Panc1 (cell line): ENCODE results near the gene PTP4A2. TPM values are rescaled to one million over a fixed set of nuclear protein-coding genes. Genes with fewer than 3 reads are reported as not detected.

ENCODE experiments used
- ATAC-seq: fragments of 200-7000 bp; cut with Tn5 transposase; 2 replicates; pipeline ENCODE4 v1.9.1; 2020; ENCODE audit warnings: mild to moderate bottlenecking, moderate library complexity
- BruUV-seq: library from RNA; stranded (reverse); fragments of 400-500 nt; replicated peaks from 2 replicates; lab custom pipeline; 2021; lab: Mats Ljungman, UMichigan
- CTCF ChIA-PET: fragments of 300-600 bp; sonication (Branson Sonifier 250); formaldehyde crosslinking; loops from one replicate; lab custom pipeline; 2022; ENCODE audit warnings: antibody characterized with exemption; lab: Charles Lee
- POLR2A ChIA-PET: fragments of 300-600 bp; sonication (Branson Sonifier 250); formaldehyde crosslinking; loops from one replicate; lab custom pipeline; 2022; ENCODE audit warnings: antibody characterized with exemption; lab: Charles Lee
- DNase-seq: peaks from one replicate; pipeline ENCODE4 v3.0.0-alpha.2; 2010; ENCODE audit warnings: low read depth, low spot score
- H3K27ac ChIP-seq: 2 replicates; pipeline ENCODE4 v1.5.1; 2011; ENCODE audit warnings: mild to moderate bottlenecking, low read length, inconsistent platforms
- H3K27me3 ChIP-seq: fragments of 200-500 bp; sonication (Bioruptor generic); 2 replicates; pipeline ENCODE4 v1.6.0; 2014; ENCODE audit warnings: low read length, inconsistent platforms; ENCODE audit not compliant: control insufficient read depth, insufficient read depth
- H3K36me3 ChIP-seq: fragments of 200-500 bp; sonication (Bioruptor generic); 2 replicates; pipeline ENCODE4 v1.5.1; 2014; ENCODE audit warnings: inconsistent platforms, mild to moderate bottlenecking, low read length, moderate library complexity; ENCODE audit not compliant: control insufficient read depth, insufficient read depth
- H3K4me1 ChIP-seq: 2 replicates; pipeline ENCODE4 v1.5.1; 2011; ENCODE audit warnings: inconsistent platforms, mild to moderate bottlenecking, low read length, moderate library complexity; ENCODE audit not compliant: control insufficient read depth, insufficient read depth
- H3K4me3 ChIP-seq, 2 experiments: 2 replicates each; pipeline ENCODE4 v1.5.1; 2011 to 2012; ENCODE audit warnings: low read depth in 2 of 2, low read length in 2 of 2, mild to moderate bottlenecking in 2 of 2, inconsistent platforms in 1 of 2, moderate library complexity in 1 of 2
- H3K9me3 ChIP-seq: fragments of 200-500 bp; sonication (Bioruptor generic); 2 replicates; pipeline ENCODE4 v1.5.1; 2014; ENCODE audit warnings: low read depth, mild to moderate bottlenecking, inconsistent platforms, low read length, moderate library complexity; ENCODE audit not compliant: control insufficient read depth, insufficient read depth
- CTCF ChIP-seq: fragments of 450-650 bp; IDR thresholded peaks from 2 replicates; pipeline ENCODE4 v1.5.1; 2017; ENCODE audit warnings: mild to moderate bottlenecking
- POLR2AphosphoS5 ChIP-seq: IDR thresholded peaks from 2 replicates; pipeline ENCODE4 v1.6.1; 2012; ENCODE audit warnings: mild to moderate bottlenecking, low read depth, low read length, moderate library complexity
- REST ChIP-seq, 2 experiments: IDR thresholded peaks; 2 replicates each; pipeline ENCODE4 v1.6.1; 2011 to 2012; ENCODE audit warnings: low read depth in 2 of 2, control low read depth in 1 of 2, low read length in 1 of 2, mild to moderate bottlenecking in 1 of 2, moderate library complexity in 1 of 2; ENCODE audit not compliant: insufficient read depth in 1 of 2
- SIN3A ChIP-seq: IDR thresholded peaks from 2 replicates; pipeline ENCODE4 v1.6.1; 2012; ENCODE audit warnings: low read depth, mild to moderate bottlenecking, low read length, moderate library complexity, borderline replicate concordance; ENCODE audit not compliant: insufficient read depth
- TCF7L2 ChIP-seq: IDR thresholded peaks from 2 replicates; pipeline ENCODE4 v1.6.1; 2011; ENCODE audit warnings: mild to moderate bottlenecking, low read depth, low read length, inconsistent platforms
- in situ Hi-C: cut with HindIII; loops from 2 replicates; pipeline ENCODE4 v1.10.0; 2016; ENCODE audit warnings: low sequenced_read_pairs, low pct_unique_long_range_greater_than_20kb
- intact Hi-C: fragments of 100-400 bp; cut with micrococcal nuclease; formaldehyde crosslinking; loops from one replicate; pipeline ENCODE4 v1.10.0; 2022; ENCODE audit not compliant: unreplicated experiment
- total RNA-seq: library from RNA; stranded (reverse); gene quantifications from one replicate; pipeline ENCODE4 v1.2.1, GENCODE V29; 2021; ENCODE audit not compliant: unreplicated experiment

PTP4A2 gene
- total RNA-seq, 1 experiment from 2014 or later: 559 TPM

- ChIA-PET CTCF (interaction anchor here (0.6 to 1.4 kb wide), 4 partner anchors 10 to 112 kb away, joined by 3 to 6 read pairs (median 4); no protein-coding TSS in a partner anchor), POLR2A (no interaction called here)
- ATAC-seq (peak; percentile 87), DNase-seq (no peak)
- no peaks in the 10 kb centered on the region for H3K36me3 ChIP-seq
- H3K4me3 ChIP-seq: no peak overlapping the region
- no peaks in the 10 kb centered on the region for H3K27me3 ChIP-seq
- intact Hi-C loops: no loop called here
- H3K9me3 ChIP-seq: no peaks in the 10 kb centered on the region
- no TSS peak for BruUV-seq
- no peak overlapping the region for H3K27ac ChIP-seq
- no peak for TF ChIP-seq TCF7L2
- TF ChIP-seq CTCF: no peak; the same call in 1 of the 2 replicates
- TF ChIP-seq SIN3A: no peak
- TF ChIP-seq REST (IDR thresholded peaks at IDR 0.05; ENCODE audit: insufficient read depth in 1 of 2, low read depth in 2 of 2, low read length in 1 of 2): no peak
- TF ChIP-seq POLR2AphosphoS5: no peak
- H3K4me1 ChIP-seq: no peaks in the 10 kb centered on the region
- in situ Hi-C loops: no loop called here
Measured at GRCh38 chr1:31977385-31978131, 39.4 kb upstream of the PTP4A2 start.

GRCh38 chr1:31976401-31976800 lies 38.2 kb upstream of the PTP4A2 start:
- CTCF ChIA-PET: interaction anchor here (0.8 kb wide), 1 partner anchor 111 kb away, joined by 5 read pairs; no protein-coding TSS in a partner anchor
- TF ChIP-seq POLR2AphosphoS5: no peak
- no peak for TF ChIP-seq REST (IDR thresholded peaks at IDR 0.05; ENCODE audit: insufficient read depth in 1 of 2, low read depth in 2 of 2, low read length in 1 of 2)
- TF ChIP-seq SIN3A: no peak
- TF ChIP-seq CTCF: no peak

More at GRCh38 chr1:31976401-31976800, 38.2 kb upstream of the PTP4A2 start:
- DNase-seq (no peak), ATAC-seq (no peak)
- Histone ChIP-seq H3K36me3 (no peaks in the 10 kb centered on the region), H3K27ac (no peak overlapping the region), H3K4me3 (no peak overlapping the region), H3K9me3 (no peaks in the 10 kb centered on the region), H3K4me1 (no peaks in the 10 kb centered on the region), H3K27me3 (no peaks in the 10 kb centered on the region)
- in situ Hi-C loops: no loop called here
- no TSS peak for BruUV-seq
- intact Hi-C loops: no loop called here
- POLR2A ChIA-PET: no interaction called here
